HepG2 (cell line): Measurements from ENCODE around the gene CMTM3. TPM values are rescaled to one million over a fixed set of nuclear protein-coding genes. Genes with fewer than 3 reads are reported as not detected.

Experiments used
- DNMT1 ChIP-seq: sonication (generic); formaldehyde crosslinking; IDR thresholded peaks from 2 replicates; pipeline ENCODE4 v1.5.1; 2020; ENCODE audit warnings: mild to moderate bottlenecking, missing genetic modification reagents
- ERF ChIP-seq: IDR thresholded peaks from 2 replicates; pipeline ENCODE4 v1.6.1; 2018; ENCODE audit warnings: missing biosample characterization, missing genetic modification reagents
- FOXK1 ChIP-seq: sonication (generic); formaldehyde crosslinking; IDR thresholded peaks from 2 replicates; pipeline ENCODE4 v1.4.0; 2020; ENCODE audit warnings: low read depth, missing genetic modification reagents, borderline replicate concordance
- HNRNPLL ChIP-seq: fragments of 200-400 bp; formaldehyde crosslinking; IDR thresholded peaks from 2 replicates; pipeline ENCODE4 v1.6.1; 2017; ENCODE audit warnings: mild to moderate bottlenecking, low read depth, low read length; ENCODE audit not compliant: poor library complexity, severe bottlenecking
- KDM4B ChIP-seq: sonication (generic); formaldehyde crosslinking; IDR thresholded peaks from 2 replicates; pipeline ENCODE4 v1.4.0; 2020; ENCODE audit warnings: missing genetic modification reagents
- MLX ChIP-seq: IDR thresholded peaks from 2 replicates; pipeline ENCODE4 v1.6.1; 2016
- MTA1 ChIP-seq: sonication (generic); formaldehyde crosslinking; IDR thresholded peaks from 2 replicates; pipeline ENCODE4 v1.4.0; 2020; ENCODE audit warnings: missing genetic modification reagents, mild to moderate bottlenecking, borderline replicate concordance
- NFE2L1 ChIP-seq: sonication (generic); formaldehyde crosslinking; IDR thresholded peaks from 2 replicates; pipeline ENCODE4 v1.4.0; 2020; ENCODE audit warnings: missing genetic modification reagents, mild to moderate bottlenecking, borderline replicate concordance
- NFKB2 ChIP-seq: sonication (generic); formaldehyde crosslinking; IDR thresholded peaks from 2 replicates; pipeline ENCODE4 v1.4.0; 2020; ENCODE audit warnings: missing genetic modification reagents, borderline replicate concordance
- NR2F6 ChIP-seq, 2 experiments: IDR thresholded peaks; 2 replicates each; pipeline ENCODE4 v1.6.1; 2016; ENCODE audit warnings: antibody characterized with exemption in 1 of 2, mild to moderate bottlenecking in 1 of 2
- PCBP2 ChIP-seq: fragments of 200-400 bp; formaldehyde crosslinking; optimal IDR thresholded peaks from 2 replicates; pipeline ENCODE3; 2018; ENCODE audit warnings: low read length, low read depth; ENCODE audit not compliant: poor library complexity, severe bottlenecking
- RCOR2 ChIP-seq: IDR thresholded peaks from 2 replicates; pipeline ENCODE4 v1.6.1; 2016; ENCODE audit warnings: missing biosample characterization, missing genetic modification reagents
- REPIN1 ChIP-seq: sonication (generic); formaldehyde crosslinking; IDR thresholded peaks from 2 replicates; pipeline ENCODE4 v1.8.0; 2022; ENCODE audit warnings: missing genetic modification reagents, low read depth, mild to moderate bottlenecking, borderline replicate concordance
- RXRA ChIP-seq: sonication (generic); formaldehyde crosslinking; IDR thresholded peaks from 2 replicates; pipeline ENCODE4 v1.5.1; 2020; ENCODE audit warnings: missing genetic modification reagents
- SMAD3 ChIP-seq: sonication (generic); formaldehyde crosslinking; IDR thresholded peaks from 2 replicates; pipeline ENCODE4 v1.4.0; 2020; ENCODE audit warnings: missing genetic modification reagents
- ZBTB49 ChIP-seq: sonication (generic); formaldehyde crosslinking; IDR thresholded peaks from 2 replicates; pipeline ENCODE4 v1.4.0; 2020; ENCODE audit warnings: missing genetic modification reagents, borderline replicate concordance
- ZKSCAN1 ChIP-seq: fragments of 150-350 bp; IDR thresholded peaks from 2 replicates; pipeline ENCODE4 v1.6.1; 2014; ENCODE audit warnings: low read length
- ZNF121 ChIP-seq: sonication (generic); formaldehyde crosslinking; IDR thresholded peaks from 2 replicates; pipeline ENCODE4 v1.5.0; 2020; ENCODE audit warnings: mild to moderate bottlenecking, missing genetic modification reagents
- ZNF253 ChIP-seq: sonication (generic); formaldehyde crosslinking; IDR thresholded peaks from 2 replicates; pipeline ENCODE4 v1.8.0; 2022; ENCODE audit warnings: mild to moderate bottlenecking, missing genetic modification reagents, borderline replicate concordance
- ZNF292 ChIP-seq: sonication (generic); formaldehyde crosslinking; IDR thresholded peaks from 2 replicates; pipeline ENCODE4 v1.8.1; 2022; ENCODE audit warnings: mild to moderate bottlenecking, low read depth, missing genetic modification reagents, borderline replicate concordance
- ZNF615 ChIP-seq: sonication (generic); formaldehyde crosslinking; IDR thresholded peaks from 2 replicates; pipeline ENCODE4 v1.5.0; 2020; ENCODE audit warnings: mild to moderate bottlenecking, missing genetic modification reagents, borderline replicate concordance
- ZNF703 ChIP-seq: sonication (generic); formaldehyde crosslinking; IDR thresholded peaks from 2 replicates; pipeline ENCODE4 v1.5.1; 2020; ENCODE audit warnings: missing genetic modification reagents, mild to moderate bottlenecking, moderate library complexity, borderline replicate concordance
- ZNF713 ChIP-seq: sonication (generic); formaldehyde crosslinking; IDR thresholded peaks from 2 replicates; pipeline ENCODE4 v1.4.0; 2020; ENCODE audit warnings: mild to moderate bottlenecking, missing genetic modification reagents
- ZNF782 ChIP-seq: sonication (generic); formaldehyde crosslinking; IDR thresholded peaks from 2 replicates; pipeline ENCODE4 v1.4.0; 2020; ENCODE audit warnings: missing genetic modification reagents, mild to moderate bottlenecking, borderline replicate concordance
- ZNF792 ChIP-seq: IDR thresholded peaks from 2 replicates; pipeline ENCODE4 v1.6.1; 2016
- ZSCAN25 ChIP-seq: sonication (generic); formaldehyde crosslinking; IDR thresholded peaks from 2 replicates; pipeline ENCODE4 v1.8.0; 2022; ENCODE audit warnings: mild to moderate bottlenecking, missing genetic modification reagents
- polyA plus RNA-seq, 8 experiments: library from polyadenylated mRNA; depleted of rRNA in 3 of 8; stranded (reverse) in 7 of 8; unstranded in 1 of 8; fragments of >200 nt; fragmentation: Illumina TruSeq in 4 of 8; extraction: Trizol in 4 of 8; gene quantifications; 2 replicates each; pipeline versions ENCODE4 v1.2.1 to v1.2.3, GENCODE V29; 2011 to 2016; ENCODE audit warnings: low read depth in 4 of 8, missing spikeins in 1 of 8, mixed read lengths in 1 of 8; ENCODE audit not compliant: insufficient read depth in 1 of 8
- total RNA-seq, 5 experiments: library from RNA; depleted of rRNA; stranded (reverse); fragments of >200 nt; fragmentation: Illumina TruSeq; extraction: Trizol; gene quantifications; 2 replicates each; pipeline ENCODE4 v1.2.3, GENCODE V29; 2016; ENCODE audit warnings: low read depth in 1 of 5
- TF ChIP-seq, protein P1 (sequence below): sonication (generic); formaldehyde crosslinking; IDR thresholded peaks from 2 replicates; pipeline ENCODE4 v1.5.1; 2020; ENCODE audit warnings: missing genetic modification reagents, mild to moderate bottlenecking, borderline replicate concordance

Gene CMTM3
- total and polyA plus RNA-seq, 2 of the 13 experiments (the other 11 are each of a cell fraction or from before 2014, with no cell fraction given): 29.2 to 48.7 TPM

DNA sequence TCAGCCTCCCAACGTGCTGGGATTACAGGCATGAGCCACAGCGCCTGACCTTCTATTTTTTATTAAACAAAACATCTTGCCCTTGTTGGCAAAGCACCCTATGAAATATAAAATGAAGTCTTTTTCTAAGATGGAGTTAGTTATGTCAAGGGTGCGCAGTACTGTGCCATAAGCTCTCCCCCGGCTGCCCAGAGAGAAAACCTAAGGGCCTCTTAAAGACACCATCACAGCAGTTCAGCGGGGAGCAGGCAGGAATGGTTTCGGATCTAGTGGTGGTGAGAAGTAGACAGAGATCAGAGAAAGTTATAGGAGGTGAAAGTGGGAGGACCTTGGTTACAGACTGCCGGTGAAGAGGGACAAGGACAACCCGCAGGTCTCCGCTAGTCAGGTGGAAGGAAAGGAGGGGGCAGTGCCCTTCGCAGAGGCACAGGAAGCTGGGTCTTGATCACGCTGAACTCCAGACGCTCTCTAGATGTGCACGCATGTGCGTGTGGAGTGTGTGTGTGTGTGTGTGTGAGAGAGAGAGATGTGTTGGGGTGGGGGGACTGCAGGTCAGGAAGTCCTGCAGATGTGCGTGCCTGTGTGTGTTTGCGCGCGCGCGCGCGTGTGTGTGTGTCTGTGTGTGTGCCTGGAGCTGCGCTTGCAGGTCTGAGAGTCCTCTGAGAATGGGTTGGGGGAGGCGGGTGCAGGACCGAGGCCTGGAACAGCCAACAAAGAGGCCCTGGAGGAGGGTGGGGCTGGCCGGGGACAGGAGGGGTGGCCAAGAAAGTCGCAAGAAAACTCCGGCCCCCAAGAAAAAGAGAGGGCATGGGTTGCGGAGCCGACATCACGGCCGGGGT, 748 bp upstream of the CMTM3 start (continued):
- TF ChIP-seq ZNF703 (CRISPR knock-in tag) (no peak; the same call in 1 of the 2 replicates), MLX (CRISPR knock-in tag) (peak; percentile 52; the same call in 1 of the 2 replicates), PCBP2 (no peak), ZKSCAN1 (no peak), ZNF292 (CRISPR knock-in tag) (peak; percentile 98), ZNF792 (CRISPR knock-in tag) (no peak; the same call in 1 of the 2 replicates), NFKB2 (no peak), SMAD3 (CRISPR knock-in tag) (no peak), HNRNPLL (peak; percentile 66), KDM4B (no peak), ZSCAN25 (CRISPR knock-in tag) (peak; percentile 65; the same call in 1 of the 2 replicates), ZNF121 (CRISPR knock-in tag) (no peak), DNMT1 (peak; percentile 58; the same call in 1 of the 2 replicates), NR2F6 (IDR thresholded peaks at IDR 0.05) (no peak), NR2F6 (CRISPR knock-in tag; IDR thresholded peaks at IDR 0.05) (peak; percentile 35; the same call in 1 of the 2 replicates), RCOR2 (CRISPR knock-in tag) (no peak), RXRA (CRISPR knock-in tag) (peak; percentile 71; the same call in 1 of the 2 replicates), ERF (CRISPR knock-in tag) (no peak), NFE2L1 (CRISPR knock-in tag) (no peak), ZNF253 (CRISPR knock-in tag) (no peak), FOXK1 (CRISPR knock-in tag) (no peak), ZNF782 (CRISPR knock-in tag) (no peak), MTA1 (CRISPR knock-in tag) (peak; percentile 78; the same call in 1 of the 2 replicates), REPIN1 (CRISPR knock-in tag) (no peak), ZNF615 (CRISPR knock-in tag) (no peak), ZNF713 (CRISPR knock-in tag) (no peak), ZBTB49 (CRISPR knock-in tag) (no peak)
- TF ChIP-seq, protein P1, sequence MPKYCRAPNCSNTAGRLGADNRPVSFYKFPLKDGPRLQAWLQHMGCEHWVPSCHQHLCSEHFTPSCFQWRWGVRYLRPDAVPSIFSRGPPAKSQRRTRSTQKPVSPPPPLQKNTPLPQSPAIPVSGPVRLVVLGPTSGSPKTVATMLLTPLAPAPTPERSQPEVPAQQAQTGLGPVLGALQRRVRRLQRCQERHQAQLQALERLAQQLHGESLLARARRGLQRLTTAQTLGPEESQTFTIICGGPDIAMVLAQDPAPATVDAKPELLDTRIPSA (CRISPR knock-in tag): no peak
